Fibroblast of skin of right biceps (primary cell): ENCODE measurements around the gene JMJD1C.

ENCODE experiments used
- DNase-seq: peaks from one replicate; pipeline ENCODE4 v3.0.0-alpha.2; 2013

Gene JMJD1C

GRCh38 chr10:63281967-63282366 lies 183.8 kb downstream of the JMJD1C start:
- no peak for DNase-seq

- DNase-seq, result no peak
Observed at GRCh38 chr10:63280386-63280785, 185.4 kb downstream of the JMJD1C start.

- no peak for DNase-seq
Observed at GRCh38 chr10:63275094-63275493, 190.7 kb downstream of the JMJD1C start.

- no peak for DNase-seq
Observed at GRCh38 chr10:63273577-63273976, 192.2 kb downstream of the JMJD1C start.

- DNase-seq, result peak; percentile 97
Observed at GRCh38 chr10:63268798-63269503, 196.8 kb downstream of the JMJD1C start.

GRCh38 chr10:63268149-63268797 lies 197.5 kb downstream of the JMJD1C start:
- DNase-seq, result peak; percentile 17

GRCh38 chr10:63267414-63268148 lies 198.2 kb downstream of the JMJD1C start:
- DNase-seq, result peak; percentile 92

GRCh38 chr10:63266391-63267316 lies 199.1 kb downstream of the JMJD1C start:
- no peak for DNase-seq

GRCh38 chr10:63265683-63266235 lies 200.0 kb downstream of the JMJD1C start:
- DNase-seq, result no peak

- peak; percentile 62 for DNase-seq
Observed at GRCh38 chr10:63265222-63265617, 200.6 kb downstream of the JMJD1C start.

GRCh38 chr10:63264617-63265221 lies 201.1 kb downstream of the JMJD1C start:
- no peak for DNase-seq

GRCh38 chr10:63262430-63263073 lies 203.2 kb downstream of the JMJD1C start:
- DNase-seq, result no peak

- DNase-seq, result no peak
Observed at GRCh38 chr10:63261496-63261895, 204.3 kb downstream of the JMJD1C start.

GRCh38 chr10:63260860-63261251 lies 204.9 kb downstream of the JMJD1C start:
- DNase-seq, result no peak

- DNase-seq, result no peak
Observed at GRCh38 chr10:63260103-63260859, 205.5 kb downstream of the JMJD1C start.

- DNase-seq, result no peak
Observed at GRCh38 chr10:63258920-63259678, 206.7 kb downstream of the JMJD1C start.

- no peak for DNase-seq
Observed at GRCh38 chr10:63257778-63258177, 208.0 kb downstream of the JMJD1C start.

- DNase-seq, result peak; percentile 36
Observed at GRCh38 chr10:63256009-63256773, 209.6 kb downstream of the JMJD1C start.

GRCh38 chr10:63255316-63255715 lies 210.5 kb downstream of the JMJD1C start:
- DNase-seq, result no peak
